ENCODE results near the gene BNC2.
A peak's percentile ranks its signal among the peaks of the same experiment; 100 is the strongest.
"Not testable (repeated sequence)": the region's sequence is repeated elsewhere in the genome, so short reads cannot be mapped to it uniquely, and the experiment has no call there.

BNC2 gene

GRCh38 chr9:16484744-16485143 is 385.7 kb downstream of the BNC2 start:
- Mint-ChIP-seq H3K4me1 (peaks cover 46% of the 10 kb centered on the region), H3K4me3 (no peak overlapping the region), H3K9me3 (peaks cover 10% of the 10 kb centered on the region), H3K36me3 (ENCODE audit: low read depth) (peaks cover 6% of the 10 kb centered on the region), H3K27ac (peak overlapping the region; percentile 17), H3K27me3 (ENCODE audit: low read depth, poor library complexity) (peaks cover 3% of the 10 kb centered on the region)
- TF ChIP-seq CTCF (IDR thresholded peaks at IDR 0.05): no peak
- DNase-seq: no peak

- DNase-seq: no peak
- peaks cover 46% of the 10 kb centered on the region for H3K4me1 Mint-ChIP-seq
- H3K27ac Mint-ChIP-seq: peak overlapping the region; percentile 33
- no peak for TF ChIP-seq CTCF (IDR thresholded peaks at IDR 0.05)
- H3K9me3 Mint-ChIP-seq: peaks cover 10% of the 10 kb centered on the region
- H3K27me3 Mint-ChIP-seq (ENCODE audit: low read depth, poor library complexity): peaks cover 3% of the 10 kb centered on the region
- H3K36me3 Mint-ChIP-seq (ENCODE audit: low read depth): peaks cover 6% of the 10 kb centered on the region
- no peak overlapping the region for H3K4me3 Mint-ChIP-seq
These were observed 386.3 kb downstream of the BNC2 start for GRCh38 chr9:16484180-16484579.

- TF ChIP-seq CTCF (IDR thresholded peaks at IDR 0.05): no peak
- H3K4me3 Mint-ChIP-seq: no peak overlapping the region
These were observed 387.7 kb downstream of the BNC2 start for GRCh38 chr9:16482764-16483163.

GRCh38 chr9:16480584-16480983 is 389.9 kb downstream of the BNC2 start:
- H3K9me3 Mint-ChIP-seq, H3K27ac Mint-ChIP-seq, H3K4me3 Mint-ChIP-seq: not testable (repeated sequence)

More at GRCh38 chr9:16482764-16483163, 387.7 kb downstream of the BNC2 start:
- Mint-ChIP-seq H3K4me1 (peaks cover 41% of the 10 kb centered on the region), H3K36me3 (ENCODE audit: low read depth) (peaks cover 6% of the 10 kb centered on the region), H3K27me3 (ENCODE audit: low read depth, poor library complexity) (peaks cover 3% of the 10 kb centered on the region), H3K27ac (no peak overlapping the region), H3K9me3 (peaks cover 10% of the 10 kb centered on the region)
- DNase-seq: no peak

GRCh38 chr9:16475996-16476395 is 394.5 kb downstream of the BNC2 start:
- no peak for DNase-seq
- Mint-ChIP-seq H3K4me3 (no peak overlapping the region), H3K27ac (no peak overlapping the region), H3K4me1 (peaks cover 5% of the 10 kb centered on the region), H3K27me3 (ENCODE audit: low read depth, poor library complexity) (peaks cover 4% of the 10 kb centered on the region), H3K9me3 (peaks cover 18% of the 10 kb centered on the region), H3K36me3 (ENCODE audit: low read depth) (peaks cover 9% of the 10 kb centered on the region)
- no peak for TF ChIP-seq CTCF (IDR thresholded peaks at IDR 0.05)

More at GRCh38 chr9:16480584-16480983, 389.9 kb downstream of the BNC2 start:
- DNase-seq; H3K36me3 Mint-ChIP-seq (ENCODE audit: low read depth); H3K27me3 Mint-ChIP-seq (ENCODE audit: low read depth, poor library complexity): not testable (repeated sequence)
- peaks cover 24% of the 10 kb centered on the region for H3K4me1 Mint-ChIP-seq

- peaks cover 12% of the 10 kb centered on the region for H3K36me3 Mint-ChIP-seq (ENCODE audit: low read depth)
- H3K9me3 Mint-ChIP-seq: peaks cover 20% of the 10 kb centered on the region
- H3K27me3 Mint-ChIP-seq (ENCODE audit: low read depth, poor library complexity): peaks cover 4% of the 10 kb centered on the region
- peaks cover 5% of the 10 kb centered on the region for H3K4me1 Mint-ChIP-seq
- DNase-seq: no peak
- no peak for TF ChIP-seq CTCF (IDR thresholded peaks at IDR 0.05)
- H3K27ac Mint-ChIP-seq: no peak overlapping the region
- H3K4me3 Mint-ChIP-seq: no peak overlapping the region
These were observed 395.2 kb downstream of the BNC2 start for GRCh38 chr9:16475257-16475656.
